WTC11 (cell line): ENCODE measurements around the gene COL4A2.

ENCODE experiments used
- AFF4 ChIP-seq: sonication (generic); formaldehyde crosslinking; IDR thresholded peaks from 2 replicates; pipeline ENCODE4 v1.8.1; 2023; ENCODE audit warnings: mild to moderate bottlenecking, missing genetic modification reagents, borderline replicate concordance
- CREB1 ChIP-seq: sonication (generic); formaldehyde crosslinking; IDR thresholded peaks from 2 replicates; pipeline ENCODE4 v1.8.0; 2023; ENCODE audit warnings: mild to moderate bottlenecking, missing genetic modification reagents
- CTCF ChIP-seq: fragments of 200-600 bp; IDR thresholded peaks from 2 replicates; pipeline ENCODE4 v1.8.0; 2022; ENCODE audit warnings: antibody characterized with exemption
- FOXK1 ChIP-seq: sonication (generic); formaldehyde crosslinking; IDR thresholded peaks from 2 replicates; pipeline ENCODE4 v1.8.0; 2022; ENCODE audit warnings: mild to moderate bottlenecking, moderate library complexity, missing genetic modification reagents
- FOXP4 ChIP-seq: sonication (generic); formaldehyde crosslinking; IDR thresholded peaks from 2 replicates; pipeline ENCODE4 v1.8.0; 2022; ENCODE audit warnings: mild to moderate bottlenecking, missing genetic modification reagents
- IRF1 ChIP-seq: sonication (generic); formaldehyde crosslinking; IDR thresholded peaks from 2 replicates; pipeline ENCODE4 v1.8.0; 2023; ENCODE audit warnings: missing genetic modification reagents
- IRF2 ChIP-seq: sonication (generic); formaldehyde crosslinking; IDR thresholded peaks from 2 replicates; pipeline ENCODE4 v1.8.0; 2022; ENCODE audit warnings: low read depth, missing genetic modification reagents, borderline replicate concordance
- MAX ChIP-seq: sonication (generic); formaldehyde crosslinking; IDR thresholded peaks from 2 replicates; pipeline ENCODE4 v1.8.0; 2022; ENCODE audit warnings: mild to moderate bottlenecking, missing genetic modification reagents
- MXD4 ChIP-seq: fragments of 250-450 bp; sonication (Bioruptor Pico); IDR thresholded peaks from 2 replicates; pipeline ENCODE4 v1.8.0; 2021; ENCODE audit warnings: mild to moderate bottlenecking, moderate library complexity, borderline replicate concordance
- TEAD4 ChIP-seq: sonication (generic); formaldehyde crosslinking; IDR thresholded peaks from 2 replicates; pipeline ENCODE4 v1.8.0; 2022; ENCODE audit warnings: mild to moderate bottlenecking, missing genetic modification reagents
- USF1 ChIP-seq: sonication (generic); formaldehyde crosslinking; IDR thresholded peaks from 2 replicates; pipeline ENCODE4 v1.8.0; 2022; ENCODE audit warnings: mild to moderate bottlenecking, missing genetic modification reagents
- ZNF121 ChIP-seq: sonication (generic); formaldehyde crosslinking; IDR thresholded peaks from 2 replicates; pipeline ENCODE4 v1.8.0; 2023; ENCODE audit warnings: missing genetic modification reagents
- ZNF512 ChIP-seq: sonication (generic); formaldehyde crosslinking; IDR thresholded peaks from 2 replicates; pipeline ENCODE4 v1.8.1; 2022; ENCODE audit warnings: missing genetic modification reagents, borderline replicate concordance

- TF ChIP-seq FOXK1 (CRISPR knock-in tag), result no peak
- no peak for TF ChIP-seq CTCF
- TF ChIP-seq IRF2 (CRISPR knock-in tag), result no peak
- no peak for TF ChIP-seq ZNF512 (CRISPR knock-in tag)
- no peak for TF ChIP-seq MAX
- TF ChIP-seq USF1, result no peak
- TF ChIP-seq AFF4, result no peak
- no peak for TF ChIP-seq MXD4 (CRISPR knock-in tag)
- no peak for TF ChIP-seq IRF1 (CRISPR knock-in tag)
- no peak for TF ChIP-seq FOXP4 (CRISPR knock-in tag)
- TF ChIP-seq TEAD4 (CRISPR knock-in tag), result no peak
- TF ChIP-seq CREB1, result no peak
- no peak for TF ChIP-seq ZNF121 (CRISPR knock-in tag)
These were observed 46.4 kb downstream of the COL4A2 start for GRCh38 chr13:110353339-110353977.
